GM21825 (cell line): Measurements from ENCODE around the gene STIM1.
A peak's percentile ranks its signal among the peaks of the same experiment; 100 is the strongest.

Experiments used
- ATAC-seq: cut with Tn5 transposase; IDR thresholded peaks from one replicate; pipeline ENCODE4 v1.9.1; 2021; ENCODE audit warnings: mild to moderate bottlenecking, moderate library complexity; ENCODE audit not compliant: unreplicated experiment

STIM1 gene

GRCh38 chr11:3944198-3944597 is 88.7 kb downstream of the STIM1 start:
- ATAC-seq = no peak

GRCh38 chr11:3946455-3947017 is 91.1 kb downstream of the STIM1 start:
- ATAC-seq = no peak

DNA sequence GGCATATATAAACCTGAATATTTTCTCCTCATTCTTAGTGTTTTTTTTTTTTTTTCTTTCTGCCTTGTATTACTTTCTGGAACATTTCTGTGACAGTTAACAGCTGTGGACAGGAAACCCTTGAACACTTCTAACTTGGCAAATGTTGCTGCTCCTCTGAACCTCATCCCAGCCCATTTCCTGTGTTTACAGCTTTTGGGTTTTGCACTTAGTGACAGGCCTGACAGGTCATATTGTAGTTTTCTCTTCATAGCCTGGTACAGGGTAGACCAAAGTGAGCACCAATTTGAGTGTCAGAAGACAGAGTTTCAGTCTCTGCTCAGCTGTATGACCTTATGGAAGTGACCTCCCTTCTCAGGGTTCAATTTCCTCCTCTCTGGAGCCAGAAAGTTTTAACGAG is 91.6 kb downstream of the STIM1 start:
- ATAC-seq = peak; percentile 69

DNA sequence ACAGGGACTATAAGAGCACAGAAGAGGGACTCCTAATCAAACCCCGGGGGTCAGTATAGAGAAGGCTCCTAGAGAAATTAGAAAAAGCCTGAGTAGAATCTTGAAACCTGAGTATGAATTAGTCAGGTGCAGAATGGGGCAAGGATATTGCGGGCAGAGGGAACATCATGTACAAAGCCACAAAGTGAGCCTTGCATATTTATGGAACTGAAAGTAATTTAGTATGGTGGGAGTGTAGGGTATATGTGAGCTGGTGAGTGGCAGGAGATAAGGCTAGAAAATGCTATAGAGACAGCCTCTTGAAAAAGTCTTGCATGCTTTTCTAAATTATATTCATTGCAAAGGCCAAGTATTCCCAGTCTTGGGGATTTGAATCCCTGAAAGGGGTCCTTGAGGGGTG is 93.7 kb downstream of the STIM1 start:
- peak; percentile 56 for ATAC-seq

- ATAC-seq = no peak
Measured at GRCh38 chr11:3950996-3951660, 95.7 kb downstream of the STIM1 start.

DNA sequence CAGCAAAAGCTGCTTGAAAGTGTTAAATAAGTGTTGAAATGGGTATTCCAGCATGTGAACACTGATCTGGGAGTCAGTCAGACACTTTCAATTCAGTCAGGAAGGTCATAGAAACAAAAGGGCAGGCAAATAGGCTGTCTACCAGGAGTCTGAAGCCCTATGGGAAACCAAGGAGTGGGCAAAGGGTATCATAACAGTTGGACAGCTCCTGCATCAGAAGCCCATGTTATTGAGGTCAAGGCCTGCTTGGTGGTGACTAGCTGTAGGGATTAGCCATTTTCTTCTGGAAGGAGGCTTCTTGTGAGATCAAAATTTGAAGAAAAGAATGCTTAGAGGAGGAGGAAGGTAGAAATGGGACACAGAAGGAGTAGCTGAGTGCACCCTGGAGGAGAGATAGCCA is 97.3 kb downstream of the STIM1 start:
- no peak for ATAC-seq

DNA sequence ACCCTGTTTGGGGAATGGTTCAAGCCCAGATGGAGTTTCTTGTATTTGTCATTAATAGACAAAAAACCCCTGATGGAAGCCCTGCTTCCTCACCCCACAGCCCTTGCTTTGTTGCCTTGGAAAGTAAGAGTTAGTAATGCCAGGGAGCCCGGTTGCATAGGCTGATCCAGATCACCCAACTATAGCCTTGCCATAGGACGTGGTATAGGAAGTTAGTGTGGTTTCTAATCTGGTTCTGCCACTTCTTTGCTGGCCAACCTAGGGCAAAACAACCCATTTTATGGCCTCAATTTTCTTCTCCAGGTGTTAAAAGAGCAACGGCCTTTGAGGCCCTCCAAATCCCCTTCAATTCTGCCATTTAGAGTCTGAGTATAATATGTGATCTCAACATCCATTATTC is 97.9 kb downstream of the STIM1 start:
- no peak for ATAC-seq

DNA sequence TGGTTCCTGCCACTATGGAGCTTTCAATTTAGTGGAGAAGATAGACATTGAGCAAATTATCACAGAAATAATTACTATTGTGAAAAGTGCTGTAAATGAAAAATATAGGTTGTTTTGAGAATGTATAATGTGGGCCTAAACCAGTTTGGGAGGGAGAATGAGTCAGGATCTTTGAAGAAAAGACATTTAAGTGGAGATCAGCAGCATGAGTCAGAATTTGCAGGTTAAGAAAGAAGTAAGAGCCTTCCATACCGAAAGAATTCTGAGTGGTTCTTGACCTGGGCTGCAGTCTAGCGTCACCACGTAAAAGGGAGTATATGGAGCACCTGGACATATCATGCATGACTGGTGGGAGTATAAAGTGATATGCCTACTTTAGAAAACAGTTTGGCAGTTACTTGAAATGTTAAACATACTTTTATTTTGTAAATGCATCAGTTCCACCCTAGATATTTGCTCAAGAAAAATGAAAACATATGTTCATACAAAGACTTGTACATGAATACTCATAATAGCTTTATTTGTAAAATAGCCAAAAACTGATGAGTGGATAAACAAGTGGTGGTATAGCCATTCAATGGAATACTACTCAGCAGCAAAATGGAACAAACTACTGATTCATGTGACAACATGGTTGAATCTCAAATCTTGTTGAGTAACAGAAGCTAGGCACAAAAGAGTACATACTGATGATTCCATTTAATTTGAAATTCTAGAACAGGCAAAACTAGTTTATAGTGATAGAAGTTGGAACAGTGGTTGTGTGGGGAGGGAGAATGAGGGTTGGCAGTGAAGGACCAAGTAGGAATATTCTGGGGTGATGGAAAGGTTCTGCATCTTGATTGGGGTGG is 99.2 kb downstream of the STIM1 start:
- ATAC-seq = no peak

DNA sequence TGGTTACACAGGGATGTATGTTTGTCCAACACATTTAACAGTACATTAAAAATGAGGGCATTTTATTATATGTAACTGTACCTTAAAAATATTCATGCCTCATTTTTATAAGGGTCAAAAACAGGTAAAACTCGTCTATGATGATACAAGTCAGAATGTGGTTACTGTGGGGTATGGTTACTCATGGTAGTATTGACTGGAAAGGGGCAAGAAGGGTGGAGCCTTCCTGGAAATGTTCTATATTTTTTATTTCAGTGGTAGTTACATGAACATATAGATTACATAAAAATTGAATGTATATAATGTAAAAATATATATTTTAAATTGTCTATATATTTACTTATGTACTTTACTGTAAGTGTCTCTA is 99.8 kb downstream of the STIM1 start:
- no peak for ATAC-seq

DNA sequence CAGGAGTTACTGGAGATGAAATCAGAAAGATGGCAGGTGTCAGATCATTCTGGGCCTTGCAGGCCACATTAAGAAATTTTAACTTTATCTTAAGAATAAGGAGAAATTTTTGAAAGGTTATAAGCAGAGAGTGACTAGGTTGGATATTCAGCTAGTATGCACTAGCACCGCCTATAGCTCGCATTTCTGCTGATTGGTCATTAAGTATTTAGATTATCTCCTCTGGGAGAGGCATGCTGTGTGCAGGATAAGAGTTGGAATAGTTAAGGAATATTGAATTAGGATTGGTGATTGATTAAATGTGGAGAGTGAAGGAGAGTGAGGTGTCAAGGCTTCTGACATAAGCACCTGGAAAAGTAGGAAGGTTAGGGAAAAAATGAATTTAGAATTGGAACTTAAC is 100.6 kb downstream of the STIM1 start:
- no peak for ATAC-seq

DNA sequence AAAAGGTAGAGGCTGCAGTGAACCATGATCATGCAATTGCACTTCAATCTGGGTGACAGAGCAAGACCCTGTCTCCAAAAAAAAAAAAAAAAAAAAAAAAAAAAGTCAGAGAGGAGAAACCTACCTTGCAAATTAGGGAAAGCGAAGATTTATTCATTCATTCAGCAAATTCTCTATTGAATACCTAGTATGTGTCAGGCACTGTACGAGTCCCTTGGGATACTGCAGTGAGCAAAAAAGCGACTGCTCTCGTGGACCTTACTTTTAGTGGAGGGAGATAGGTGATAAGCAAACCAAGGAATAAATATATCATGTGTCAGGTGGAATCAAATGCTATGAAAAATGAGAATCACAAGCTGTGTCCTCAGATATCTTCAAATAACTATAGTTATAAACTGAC is 101.3 kb downstream of the STIM1 start:
- ATAC-seq = no peak

DNA sequence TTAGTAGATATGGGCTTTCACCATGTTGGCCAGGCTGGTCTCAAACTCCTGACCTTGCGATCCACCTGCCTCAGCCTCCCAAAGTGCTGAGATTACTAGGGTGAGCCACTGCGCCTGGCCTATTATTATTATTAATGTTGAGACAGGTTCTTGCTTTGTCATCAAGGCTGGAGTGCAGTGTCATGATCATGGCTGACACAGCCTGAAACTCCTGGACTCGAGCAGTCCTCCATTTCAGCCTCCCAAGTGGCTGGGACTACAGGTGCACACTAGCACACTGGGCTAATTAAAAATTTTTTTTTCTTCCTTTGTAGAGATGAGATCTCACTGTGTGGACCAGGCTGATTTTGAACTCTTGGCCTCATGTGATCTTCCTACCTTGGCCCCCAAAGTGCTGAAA is 102.0 kb downstream of the STIM1 start:
- no peak for ATAC-seq

GRCh38 chr11:3958281-3958680 is 102.8 kb downstream of the STIM1 start:
- ATAC-seq = no peak

DNA sequence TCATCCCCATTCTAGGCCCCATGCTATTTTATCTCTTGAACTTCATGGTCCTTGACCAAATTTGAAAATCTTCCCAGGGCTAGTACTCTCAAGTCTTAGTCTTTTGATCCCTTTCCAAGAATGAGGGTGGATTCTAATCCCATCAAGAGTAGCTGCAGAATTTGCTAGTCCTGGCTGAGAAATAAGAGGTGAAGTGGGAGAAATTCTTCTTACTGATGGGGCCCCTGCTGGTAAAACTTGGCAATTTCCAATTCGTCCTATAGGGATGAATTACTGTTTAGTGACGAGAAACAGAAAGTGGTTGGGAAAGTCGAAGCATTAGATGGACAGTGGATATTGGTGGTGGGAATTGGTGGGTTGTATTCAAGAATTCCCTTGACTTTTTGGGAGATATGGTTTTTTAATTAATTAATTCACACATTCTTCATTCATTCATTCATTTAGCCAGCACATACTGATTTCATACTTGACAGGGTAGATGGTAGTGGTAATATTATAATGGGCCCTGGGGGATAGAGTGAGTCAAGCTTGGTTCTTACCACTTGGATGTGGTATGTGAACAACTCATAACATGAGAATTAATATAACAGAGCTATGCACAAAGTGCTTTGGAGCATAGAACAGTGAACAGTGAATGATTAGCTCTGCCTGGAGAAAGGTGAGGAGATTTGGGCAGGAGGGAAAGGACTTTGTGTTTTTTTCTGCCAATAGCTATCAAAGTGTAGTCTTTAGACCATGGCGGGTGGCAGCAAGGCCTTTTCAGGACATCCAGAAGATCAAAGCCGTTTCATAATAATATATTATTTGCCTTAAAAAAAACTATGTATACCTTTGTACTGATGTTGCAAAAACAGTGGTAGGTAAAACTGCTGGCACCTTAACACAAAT is 103.8 kb downstream of the STIM1 start:
- ATAC-seq = peak; percentile 64

DNA sequence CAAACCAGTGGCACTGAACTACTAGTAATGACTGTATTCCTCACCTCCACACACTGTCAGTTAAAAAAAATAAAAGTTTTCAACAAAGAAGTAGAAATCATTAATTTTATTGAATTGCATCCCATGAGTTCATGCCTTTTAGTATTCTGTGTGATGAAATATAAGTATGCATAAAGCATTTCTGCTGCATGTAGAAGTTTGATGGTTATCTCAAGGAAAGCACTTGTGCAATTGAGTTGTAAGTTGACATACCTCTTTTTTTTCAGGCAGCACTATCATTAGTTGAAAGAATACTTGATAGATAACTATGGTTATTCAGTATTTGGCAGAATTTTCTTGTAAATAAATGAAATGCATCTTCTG is 104.4 kb downstream of the STIM1 start:
- no peak for ATAC-seq

GRCh38 chr11:3962406-3962840 is 107.0 kb downstream of the STIM1 start:
- ATAC-seq = no peak

- no peak for ATAC-seq
Measured at GRCh38 chr11:3964056-3964455, 108.6 kb downstream of the STIM1 start.

DNA sequence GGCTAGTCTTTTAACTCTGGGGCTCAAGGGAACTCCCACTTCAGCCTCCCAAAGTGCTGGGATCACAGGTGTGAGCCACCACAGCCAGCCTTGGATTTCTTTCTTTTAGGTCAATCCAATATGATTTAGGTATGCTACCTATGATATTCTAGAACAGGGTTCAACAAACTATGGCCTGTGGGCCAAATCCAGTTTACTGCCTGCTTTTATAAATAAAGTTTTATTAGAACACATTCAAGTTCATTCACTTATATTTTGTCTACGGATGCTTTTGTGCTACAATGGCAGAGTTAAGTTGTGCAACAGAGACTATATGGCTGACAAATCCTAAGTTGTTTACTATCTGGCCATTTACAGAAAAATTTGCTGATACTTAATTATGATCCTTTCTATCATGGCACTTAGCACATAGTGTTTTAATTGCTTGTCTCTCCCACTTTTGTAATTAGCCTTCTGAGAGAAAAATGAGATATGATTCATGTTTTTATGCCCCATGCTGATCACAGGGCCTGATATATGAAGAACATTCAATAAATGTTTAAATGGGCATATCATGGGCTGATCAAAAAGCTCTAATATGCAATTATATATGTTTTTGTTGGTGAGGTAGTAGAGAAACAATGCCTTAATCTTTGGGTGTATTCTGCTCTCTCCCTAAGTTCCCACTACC is 109.6 kb downstream of the STIM1 start:
- no peak for ATAC-seq

GRCh38 chr11:3967695-3968094 is 112.2 kb downstream of the STIM1 start:
- ATAC-seq = no peak

- ATAC-seq = no peak
Measured at GRCh38 chr11:3969200-3969599, 113.7 kb downstream of the STIM1 start.

DNA sequence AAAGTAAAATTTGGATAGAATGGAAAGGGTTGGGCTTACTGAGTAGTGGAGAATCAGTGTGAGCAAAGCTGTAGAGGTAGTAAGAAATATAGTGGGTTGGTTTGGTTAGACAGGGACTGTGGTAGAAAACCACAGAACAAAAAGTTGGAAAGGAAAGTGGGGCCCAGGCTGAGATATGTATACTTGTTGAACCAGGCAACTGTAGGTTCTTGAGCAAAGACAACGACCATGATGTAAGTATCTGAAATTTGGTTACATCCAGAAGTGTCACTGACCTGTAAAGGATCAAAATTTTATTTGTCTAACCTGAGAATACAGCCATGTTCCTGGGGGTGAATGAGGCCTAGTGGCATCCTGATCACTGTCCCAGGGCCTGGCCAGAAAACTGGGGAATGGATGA is 114.1 kb downstream of the STIM1 start:
- no peak for ATAC-seq
